Ishikawa (cell line): ENCODE data around the gene EML1.

ENCODE experiments used
- CEBPB ChIP-seq: IDR thresholded peaks from 2 replicates; pipeline ENCODE4 v1.6.1; 2012
- CREB1 ChIP-seq: IDR thresholded peaks from 2 replicates; pipeline ENCODE4 v1.6.1; 2012; ENCODE audit warnings: low read depth
- EGR1 ChIP-seq: IDR thresholded peaks from 2 replicates; pipeline ENCODE4 v1.6.1; 2012
- EP300 ChIP-seq: IDR thresholded peaks from 2 replicates; pipeline ENCODE4 v1.6.1; 2012; ENCODE audit warnings: borderline replicate concordance
- NFIC ChIP-seq: IDR thresholded peaks from 2 replicates; pipeline ENCODE4 v1.6.1; 2012
- RAD21 ChIP-seq: IDR thresholded peaks from 2 replicates; pipeline ENCODE4 v1.6.1; 2012; ENCODE audit warnings: low read depth
- YY1 ChIP-seq: IDR thresholded peaks from 2 replicates; pipeline ENCODE4 v1.6.1; 2012; ENCODE audit warnings: low read depth
- ZBTB7A ChIP-seq: IDR thresholded peaks from 2 replicates; pipeline ENCODE4 v1.6.1; 2012; ENCODE audit warnings: low read depth
- TF ChIP-seq, protein P1 (sequence below): IDR thresholded peaks from 2 replicates; pipeline ENCODE4 v1.6.1; 2012; ENCODE audit warnings: low read depth, mild to moderate bottlenecking

- TF ChIP-seq EP300 (no peak), ZBTB7A (no peak), RAD21 (no peak), YY1 (no peak), CEBPB (no peak), NFIC (no peak), CREB1 (no peak), EGR1 (no peak)
- TF ChIP-seq, protein P1, sequence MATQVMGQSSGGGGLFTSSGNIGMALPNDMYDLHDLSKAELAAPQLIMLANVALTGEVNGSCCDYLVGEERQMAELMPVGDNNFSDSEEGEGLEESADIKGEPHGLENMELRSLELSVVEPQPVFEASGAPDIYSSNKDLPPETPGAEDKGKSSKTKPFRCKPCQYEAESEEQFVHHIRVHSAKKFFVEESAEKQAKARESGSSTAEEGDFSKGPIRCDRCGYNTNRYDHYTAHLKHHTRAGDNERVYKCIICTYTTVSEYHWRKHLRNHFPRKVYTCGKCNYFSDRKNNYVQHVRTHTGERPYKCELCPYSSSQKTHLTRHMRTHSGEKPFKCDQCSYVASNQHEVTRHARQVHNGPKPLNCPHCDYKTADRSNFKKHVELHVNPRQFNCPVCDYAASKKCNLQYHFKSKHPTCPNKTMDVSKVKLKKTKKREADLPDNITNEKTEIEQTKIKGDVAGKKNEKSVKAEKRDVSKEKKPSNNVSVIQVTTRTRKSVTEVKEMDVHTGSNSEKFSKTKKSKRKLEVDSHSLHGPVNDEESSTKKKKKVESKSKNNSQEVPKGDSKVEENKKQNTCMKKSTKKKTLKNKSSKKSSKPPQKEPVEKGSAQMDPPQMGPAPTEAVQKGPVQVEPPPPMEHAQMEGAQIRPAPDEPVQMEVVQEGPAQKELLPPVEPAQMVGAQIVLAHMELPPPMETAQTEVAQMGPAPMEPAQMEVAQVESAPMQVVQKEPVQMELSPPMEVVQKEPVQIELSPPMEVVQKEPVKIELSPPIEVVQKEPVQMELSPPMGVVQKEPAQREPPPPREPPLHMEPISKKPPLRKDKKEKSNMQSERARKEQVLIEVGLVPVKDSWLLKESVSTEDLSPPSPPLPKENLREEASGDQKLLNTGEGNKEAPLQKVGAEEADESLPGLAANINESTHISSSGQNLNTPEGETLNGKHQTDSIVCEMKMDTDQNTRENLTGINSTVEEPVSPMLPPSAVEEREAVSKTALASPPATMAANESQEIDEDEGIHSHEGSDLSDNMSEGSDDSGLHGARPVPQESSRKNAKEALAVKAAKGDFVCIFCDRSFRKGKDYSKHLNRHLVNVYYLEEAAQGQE: no peak
Measured at GRCh38 chr14:99860219-99860618, 67.0 kb downstream of the EML1 start.
